HG03103 (cell line): ENCODE data around the gene KCNMA1.
"Not testable (repeated sequence)": the region's sequence is repeated elsewhere in the genome, so short reads cannot be mapped to it uniquely, and the experiment has no call there.

Experiments
- ATAC-seq: cut with Tn5 transposase; IDR thresholded peaks from one replicate; pipeline ENCODE4 v1.9.1; 2021; ENCODE audit warnings: low read depth; ENCODE audit not compliant: unreplicated experiment

Gene KCNMA1

DNA sequence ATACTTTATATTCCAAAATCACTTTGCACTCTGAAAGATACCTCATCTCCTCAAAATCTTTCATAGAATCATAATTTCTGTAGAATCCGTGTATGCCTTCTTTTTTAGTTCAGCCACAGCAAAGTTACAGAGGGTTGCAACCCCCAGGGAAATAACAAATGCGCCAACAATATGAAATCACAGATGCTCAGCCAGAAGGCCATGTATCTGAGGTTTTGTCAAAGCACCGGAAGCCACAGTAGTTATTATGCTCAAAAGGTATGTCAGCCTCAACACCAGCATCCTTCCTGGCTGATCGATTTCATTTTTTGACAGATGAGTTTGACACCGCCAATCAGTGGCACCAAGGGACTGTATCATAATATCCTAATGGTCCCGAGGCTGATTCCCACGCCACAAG lies 204.1 kb downstream of the KCNMA1 start:
- ATAC-seq: no peak

DNA sequence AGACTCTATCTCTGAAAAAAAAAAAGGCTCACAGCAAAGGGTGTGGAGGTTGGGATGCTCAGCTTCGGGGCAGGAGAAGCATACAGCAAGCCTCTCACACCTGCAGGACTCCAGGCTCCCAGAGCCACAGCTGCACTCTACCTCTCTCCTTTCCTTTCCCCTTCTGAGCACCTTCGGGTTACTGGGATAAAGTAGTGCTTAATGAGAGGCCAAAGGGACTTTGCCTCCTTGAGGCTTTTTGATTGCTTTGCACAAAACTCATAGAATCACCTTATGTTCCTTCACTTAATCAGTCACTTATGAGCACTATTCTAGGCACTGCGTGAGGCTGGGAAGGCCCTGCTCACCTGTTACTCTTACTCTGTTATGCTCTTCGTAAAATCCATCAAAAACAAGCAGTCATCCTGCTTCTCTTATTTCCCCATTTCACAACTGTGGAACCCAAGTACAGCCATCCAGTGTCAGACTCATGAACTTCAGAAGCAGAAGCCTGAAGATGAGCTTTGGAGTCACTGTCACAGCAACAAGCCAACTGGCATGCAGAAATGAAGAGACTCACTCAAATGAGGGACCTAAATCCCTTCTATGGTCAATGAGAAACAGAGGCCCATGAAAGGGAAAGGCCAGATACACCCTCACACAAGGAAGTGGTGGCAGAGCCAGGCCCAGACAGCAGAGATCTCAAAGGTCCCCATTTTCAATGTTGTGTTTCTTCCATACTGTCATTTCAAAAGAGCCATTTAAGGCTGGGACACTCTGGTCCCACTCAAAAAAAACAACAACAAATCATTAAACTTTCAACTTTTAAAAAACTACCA lies 205.4 kb downstream of the KCNMA1 start:
- no peak for ATAC-seq

DNA sequence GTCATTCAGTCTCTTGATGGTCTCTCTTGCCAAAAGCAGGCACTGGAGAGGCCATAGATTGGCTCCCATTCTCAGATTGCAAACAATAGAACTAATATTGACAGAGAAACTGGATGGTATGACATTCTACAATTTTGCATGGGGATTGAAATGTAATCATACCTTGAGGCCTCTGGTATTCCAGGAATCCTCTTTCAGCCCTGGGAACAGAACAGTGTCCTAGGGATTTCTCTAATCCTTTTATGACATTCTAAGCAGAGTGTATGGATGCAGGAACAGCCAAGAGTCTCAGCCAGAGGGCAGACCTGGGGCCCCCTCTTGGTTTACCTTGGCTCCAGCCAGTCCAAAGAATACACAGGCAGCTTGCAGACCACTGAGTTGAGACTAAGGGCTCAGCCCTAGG lies 206.4 kb downstream of the KCNMA1 start:
- ATAC-seq: no peak

GRCh38 chr10:77430530-77430929 lies 207.1 kb downstream of the KCNMA1 start:
- no peak for ATAC-seq

DNA sequence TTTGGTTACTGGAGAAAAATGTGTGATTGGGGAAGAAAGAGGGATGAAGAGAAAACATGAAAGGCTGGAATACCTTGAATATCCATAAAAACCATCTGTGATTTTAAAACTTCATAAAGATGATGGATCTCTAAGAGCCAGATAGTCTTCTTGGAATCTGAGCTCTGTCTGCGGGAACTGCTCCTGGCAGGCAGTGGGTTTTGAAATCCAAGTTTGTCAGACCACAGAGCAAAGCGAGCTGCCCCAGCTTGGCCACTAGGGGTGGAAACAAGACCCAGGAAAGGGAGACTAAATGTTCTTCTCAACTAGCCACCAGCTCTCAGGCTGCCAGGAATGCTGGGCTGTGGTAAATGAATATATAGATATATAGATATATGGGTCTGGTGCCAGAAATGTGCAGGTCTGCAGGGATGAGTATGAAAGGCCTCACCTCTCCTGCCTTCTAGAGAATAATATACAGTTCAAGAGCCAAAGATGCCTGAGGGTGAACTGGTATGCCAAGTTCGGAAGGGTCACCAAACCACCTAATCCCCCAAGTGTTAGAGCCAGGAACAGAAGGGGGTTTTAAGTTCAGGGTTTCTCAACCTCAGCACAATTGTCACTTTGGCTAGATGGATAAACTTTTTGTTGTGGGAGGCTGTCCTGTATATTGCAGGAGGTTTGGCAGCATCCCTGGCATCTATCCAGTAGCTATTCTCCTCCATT lies 208.8 kb downstream of the KCNMA1 start:
- no peak for ATAC-seq

- no peak for ATAC-seq
Observed at GRCh38 chr10:77424257-77424656, 213.4 kb downstream of the KCNMA1 start.

- no peak for ATAC-seq
Observed at GRCh38 chr10:77422491-77423338, 214.9 kb downstream of the KCNMA1 start.

DNA sequence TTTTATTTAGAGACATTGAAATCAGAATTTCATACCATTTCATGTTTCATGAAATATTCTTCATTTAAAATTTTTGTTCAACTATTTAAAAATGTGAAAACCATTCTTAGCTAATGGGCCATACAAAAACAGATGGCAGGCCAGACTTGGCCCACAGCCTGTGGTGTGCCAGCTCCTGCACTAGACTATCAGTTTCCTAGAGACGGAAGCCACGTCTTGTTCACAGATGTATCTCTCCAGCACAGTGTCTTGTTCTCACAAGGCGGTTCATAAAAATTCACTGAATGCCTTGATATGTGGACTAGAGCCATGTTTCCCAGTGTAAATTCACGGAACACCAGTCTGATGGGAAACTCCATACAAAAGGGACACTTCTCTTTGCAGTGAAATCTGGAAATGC lies 216.0 kb downstream of the KCNMA1 start:
- ATAC-seq: no peak

DNA sequence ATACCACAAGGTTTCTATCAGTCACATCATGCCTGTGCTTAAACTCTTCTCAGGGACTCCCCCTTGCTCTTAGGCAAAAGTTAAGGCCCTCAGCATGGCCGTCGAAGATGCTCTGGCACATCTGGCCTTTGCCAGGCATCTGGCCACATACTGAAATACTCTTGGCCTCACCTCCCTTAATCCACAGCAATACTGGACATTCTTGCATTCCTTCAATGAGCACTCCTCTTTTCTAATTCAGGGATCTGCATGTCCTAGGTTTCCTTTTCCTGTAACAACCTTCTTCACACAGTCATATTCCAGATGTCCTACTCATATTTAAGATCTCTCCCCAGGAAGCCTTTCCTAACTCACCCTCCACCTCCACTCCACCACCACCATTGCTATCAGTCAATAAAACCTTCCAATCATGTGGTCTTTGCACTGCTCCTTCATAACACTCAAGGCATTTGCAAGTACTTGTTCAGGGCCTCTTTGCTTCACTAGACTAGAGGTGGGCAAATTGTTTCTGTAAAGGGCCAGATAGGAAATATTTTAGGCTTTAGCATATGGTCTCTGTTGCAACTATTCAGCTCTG lies 216.6 kb downstream of the KCNMA1 start:
- no peak for ATAC-seq

- ATAC-seq: no peak
Observed at GRCh38 chr10:77419979-77420378, 217.6 kb downstream of the KCNMA1 start.

DNA sequence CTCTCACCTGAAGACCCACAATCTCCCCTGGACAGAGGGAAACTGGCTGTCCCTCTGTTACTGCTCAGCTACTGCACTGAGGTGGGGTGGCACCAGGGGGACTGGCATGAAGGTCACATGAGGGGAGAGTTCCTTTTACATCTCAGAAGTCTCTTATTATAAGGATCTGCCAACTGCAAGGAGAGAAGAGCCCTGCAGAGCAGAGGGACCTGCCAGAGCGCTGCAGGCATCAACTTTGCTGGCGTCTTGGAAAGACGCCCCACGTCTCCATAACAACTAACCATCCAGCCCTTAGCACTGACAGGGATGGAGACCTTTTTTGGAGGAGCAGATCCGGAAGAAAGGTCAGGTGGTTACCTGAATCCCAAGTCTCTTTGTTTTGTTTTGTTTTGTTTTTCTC lies 218.6 kb downstream of the KCNMA1 start:
- ATAC-seq: no peak

DNA sequence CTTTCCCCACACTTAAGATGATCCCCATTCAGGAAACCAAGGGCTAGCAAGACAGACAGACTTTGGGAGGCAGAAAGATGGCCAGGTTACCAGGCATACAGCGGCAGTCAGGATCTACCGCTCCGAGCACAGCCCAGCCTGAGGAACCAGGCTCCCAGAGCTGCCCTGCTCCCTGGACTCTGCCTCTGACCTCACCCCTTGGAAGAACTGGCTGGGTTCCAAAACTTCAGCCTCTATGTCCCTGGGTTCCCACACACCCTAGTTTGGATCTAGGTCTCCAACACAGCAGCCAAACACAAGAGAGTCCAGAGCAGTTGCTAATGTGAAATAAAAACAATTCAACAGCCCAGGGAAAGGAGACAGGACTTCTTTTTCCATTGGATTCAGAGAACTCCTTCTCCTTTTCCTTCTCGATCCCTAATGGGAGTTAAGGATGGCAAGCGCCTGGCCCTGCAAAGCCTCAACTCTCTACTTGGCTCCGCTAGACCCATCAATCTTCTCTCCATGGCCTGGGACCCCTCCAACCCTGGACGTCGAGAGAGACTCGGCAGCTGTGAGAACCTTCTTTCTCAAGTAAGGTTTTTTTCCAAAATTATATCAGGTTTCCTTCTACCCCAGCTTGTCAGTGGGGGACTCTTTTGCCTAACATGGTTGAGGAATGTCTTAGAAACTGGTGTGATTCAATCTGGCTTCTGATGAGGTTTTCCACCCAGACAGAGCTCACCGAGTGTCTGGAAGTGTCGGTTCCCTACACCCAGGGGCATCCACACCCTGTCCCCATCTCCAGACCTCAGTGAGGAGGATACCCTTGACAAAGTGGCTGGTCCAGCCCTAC lies 219.6 kb downstream of the KCNMA1 start:
- ATAC-seq: no peak

- no peak for ATAC-seq
Observed at GRCh38 chr10:77417359-77417758, 220.2 kb downstream of the KCNMA1 start.

GRCh38 chr10:77416311-77417135 lies 221.1 kb downstream of the KCNMA1 start:
- no peak for ATAC-seq

DNA sequence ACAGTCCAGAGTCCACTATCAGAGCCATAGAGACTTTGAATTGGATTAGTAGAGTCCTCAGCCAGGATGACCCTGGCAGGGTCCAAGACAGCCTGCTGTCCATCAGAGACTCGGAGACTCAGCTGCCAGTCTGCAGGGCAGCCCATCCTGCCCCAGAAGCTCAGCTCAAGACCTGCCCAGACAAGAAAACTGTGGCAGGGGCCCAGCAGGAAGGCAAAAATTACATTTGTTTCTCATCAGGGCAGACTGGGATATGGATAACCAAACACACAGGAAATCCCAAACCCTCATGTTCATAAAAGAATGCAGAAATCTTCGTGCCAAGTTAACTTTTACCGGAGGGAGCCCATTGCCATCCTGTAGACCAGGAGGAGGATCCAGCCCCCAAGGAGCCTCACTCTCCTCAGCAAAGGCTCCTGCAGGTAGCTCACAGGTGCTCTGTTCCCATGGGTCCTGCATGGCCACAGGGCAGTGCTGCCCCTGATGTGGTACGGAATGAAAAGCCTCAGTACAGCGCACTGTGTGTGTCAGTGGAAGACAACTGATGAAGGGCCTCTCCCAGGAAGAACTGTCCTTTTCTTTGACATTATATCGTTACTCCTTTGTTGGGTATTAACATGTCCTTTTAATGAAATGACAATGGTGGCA lies 222.2 kb downstream of the KCNMA1 start:
- ATAC-seq: no peak

GRCh38 chr10:77413231-77413630 lies 224.4 kb downstream of the KCNMA1 start:
- no peak for ATAC-seq

- not testable (repeated sequence) for ATAC-seq
Observed at GRCh38 chr10:77412573-77413133, 225.0 kb downstream of the KCNMA1 start.

GRCh38 chr10:77411805-77412204 lies 225.8 kb downstream of the KCNMA1 start:
- no peak for ATAC-seq
